Fibroblast of lung (primary cell): Measurements from ENCODE around the gene FABP6. TPM values are rescaled to one million over a fixed set of nuclear protein-coding genes. Genes with fewer than 3 reads are reported as not detected.

ENCODE experiments used
- DNase-seq, 2 donors: peaks; one replicate each; pipeline versions ENCODE4 v3.0.0 to v3.0.0-alpha.2; 2010; ENCODE audit warnings: low read depth in 2 of 2
- H2AFZ ChIP-seq: 2 replicates; pipeline ENCODE4 v1.5.1; 2012; ENCODE audit warnings: low read length, control low read depth, inconsistent platforms
- H3K27ac ChIP-seq: 2 replicates; pipeline ENCODE4 v1.5.1; 2011; ENCODE audit warnings: low read length, control low read depth; ENCODE audit not compliant: insufficient read depth
- H3K27me3 ChIP-seq: 2 replicates; pipeline ENCODE4 v1.5.1; 2011; ENCODE audit warnings: mild to moderate bottlenecking, low read length; ENCODE audit not compliant: control insufficient read depth, insufficient read depth
- H3K36me3 ChIP-seq: 2 replicates; pipeline ENCODE4 v1.5.1; 2011; ENCODE audit warnings: low read length; ENCODE audit not compliant: control insufficient read depth, insufficient read depth
- H3K4me1 ChIP-seq: 2 replicates; pipeline ENCODE4 v1.5.1; 2011; ENCODE audit warnings: low read length; ENCODE audit not compliant: control insufficient read depth, insufficient read depth; ENCODE audit errors: extremely low read depth
- H3K4me2 ChIP-seq: 2 replicates; pipeline ENCODE4 v1.5.1; 2011; ENCODE audit warnings: low read length, control low read depth; ENCODE audit not compliant: insufficient read depth; ENCODE audit errors: extremely low read depth
- H3K4me3 ChIP-seq, 4 experiments: fragments of 200-600 bp in 1 of 4; sonication (generic) in 1 of 4; replicated peaks in 1 of 4; 2 replicates each; pipeline ENCODE4 v1.5.1; 2011 to 2016; ENCODE audit warnings: low read length in 4 of 4, low read depth in 3 of 4, mild to moderate bottlenecking in 3 of 4, control low read depth in 2 of 4, inconsistent platforms in 1 of 4, mixed read lengths in 1 of 4; ENCODE audit not compliant: insufficient read depth in 1 of 4; ENCODE audit errors: control extremely low read depth in 1 of 4
- H3K79me2 ChIP-seq: 2 replicates; pipeline ENCODE4 v1.5.1; 2012; ENCODE audit warnings: mild to moderate bottlenecking, low read length, inconsistent platforms; ENCODE audit not compliant: control insufficient read depth, insufficient read depth
- H3K9ac ChIP-seq: 2 replicates; pipeline ENCODE4 v1.5.1; 2011; ENCODE audit warnings: mild to moderate bottlenecking, low read length, control low read depth; ENCODE audit not compliant: insufficient read depth
- H3K9me3 ChIP-seq: 2 replicates; pipeline ENCODE4 v1.5.1; 2012; ENCODE audit warnings: low read depth, low read length; ENCODE audit not compliant: control insufficient read depth, insufficient read depth
- H4K20me1 ChIP-seq: 2 replicates; pipeline ENCODE4 v1.5.1; 2011; ENCODE audit warnings: low read length; ENCODE audit not compliant: control insufficient read depth, insufficient read depth; ENCODE audit errors: extremely low read depth
- EZH2 ChIP-seq: IDR thresholded peaks from 2 replicates; pipeline ENCODE4 v1.5.1; 2012; ENCODE audit warnings: low read length, control low read depth, mild to moderate bottlenecking; ENCODE audit errors: missing control alignments
- polyA plus RNA-seq, 2 donors: library from polyadenylated mRNA; depleted of rRNA in 1 of 2; stranded (reverse) in 1 of 2; unstranded in 1 of 2; fragments of >200 nt; gene quantifications; 2 replicates each; pipeline ENCODE4 v1.2.1, GENCODE V29; 2011 to 2012; ENCODE audit warnings: missing spikeins in 1 of 2
- total RNA-seq: library from RNA; depleted of rRNA; stranded (reverse); fragments of >200 nt; gene quantifications from 2 replicates; pipeline ENCODE4 v1.2.1, GENCODE V29; 2014
- TF ChIP-seq, protein P1 (sequence below), 2 donors: IDR thresholded peaks in 1 of 2; conservative IDR thresholded peaks in 1 of 2; 1 replicate in 1 of 2; 2 replicates in 1 of 2; pipeline ENCODE4 v1.5.1; 2011 to 2012; ENCODE audit warnings: low read length in 2 of 2, control low read depth in 1 of 2, inconsistent platforms in 1 of 2, low read depth in 1 of 2, mild to moderate bottlenecking in 1 of 2

FABP6 gene
- total and polyA plus RNA-seq, 2 donors (not counting 1 experiment from before 2014, with no cell fraction given): not detected

DNA sequence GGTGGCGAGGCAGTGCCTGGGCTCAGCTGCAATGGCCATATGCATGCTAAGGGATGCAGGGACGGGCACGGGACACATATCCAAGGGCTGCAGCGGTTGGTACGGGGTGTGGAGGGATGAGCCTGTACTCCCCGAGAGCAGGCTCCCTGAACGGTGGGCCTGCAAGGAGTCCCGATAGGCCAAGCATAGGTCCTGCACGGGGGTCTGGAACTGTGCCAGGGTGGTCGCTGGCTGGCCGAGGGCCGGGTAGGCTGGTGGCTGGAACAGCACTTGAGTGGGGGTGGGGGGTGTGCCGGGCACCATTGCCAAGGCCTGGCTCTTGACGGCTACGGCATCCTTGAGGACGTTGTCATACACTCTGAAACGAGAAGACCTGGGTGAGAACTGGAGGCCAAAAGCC lies 24.1 kb downstream of the FABP6 start:
- no peaks in the 10 kb centered on the region for H3K4me1 ChIP-seq

DNA sequence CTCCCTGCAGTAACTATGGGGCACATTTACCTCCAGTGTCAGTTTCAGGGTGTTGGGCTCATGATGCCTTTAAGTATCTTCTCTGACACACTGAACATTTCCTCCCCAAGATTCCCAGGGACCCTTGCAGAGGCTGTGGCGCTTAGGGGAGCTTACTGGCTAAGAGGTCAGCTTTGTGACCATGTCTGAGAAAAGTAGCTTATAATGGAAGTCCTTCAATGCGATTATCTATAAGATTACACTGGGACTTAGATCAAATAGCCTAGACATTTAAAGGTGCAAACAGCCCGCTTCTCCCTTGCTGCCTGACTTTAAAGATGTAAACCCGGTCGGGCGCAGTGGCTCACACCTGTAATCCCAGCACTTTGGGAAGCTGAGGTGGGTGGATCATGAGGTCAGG lies 25.4 kb downstream of the FABP6 start:
- H4K20me1 ChIP-seq: no peaks in the 10 kb centered on the region
- H3K4me3 ChIP-seq: no peak overlapping the region
- no peaks in the 10 kb centered on the region for H3K9me3 ChIP-seq
- no peak overlapping the region for H3K4me2 ChIP-seq
- no peak overlapping the region for H3K9ac ChIP-seq
- TF ChIP-seq, protein P1, sequence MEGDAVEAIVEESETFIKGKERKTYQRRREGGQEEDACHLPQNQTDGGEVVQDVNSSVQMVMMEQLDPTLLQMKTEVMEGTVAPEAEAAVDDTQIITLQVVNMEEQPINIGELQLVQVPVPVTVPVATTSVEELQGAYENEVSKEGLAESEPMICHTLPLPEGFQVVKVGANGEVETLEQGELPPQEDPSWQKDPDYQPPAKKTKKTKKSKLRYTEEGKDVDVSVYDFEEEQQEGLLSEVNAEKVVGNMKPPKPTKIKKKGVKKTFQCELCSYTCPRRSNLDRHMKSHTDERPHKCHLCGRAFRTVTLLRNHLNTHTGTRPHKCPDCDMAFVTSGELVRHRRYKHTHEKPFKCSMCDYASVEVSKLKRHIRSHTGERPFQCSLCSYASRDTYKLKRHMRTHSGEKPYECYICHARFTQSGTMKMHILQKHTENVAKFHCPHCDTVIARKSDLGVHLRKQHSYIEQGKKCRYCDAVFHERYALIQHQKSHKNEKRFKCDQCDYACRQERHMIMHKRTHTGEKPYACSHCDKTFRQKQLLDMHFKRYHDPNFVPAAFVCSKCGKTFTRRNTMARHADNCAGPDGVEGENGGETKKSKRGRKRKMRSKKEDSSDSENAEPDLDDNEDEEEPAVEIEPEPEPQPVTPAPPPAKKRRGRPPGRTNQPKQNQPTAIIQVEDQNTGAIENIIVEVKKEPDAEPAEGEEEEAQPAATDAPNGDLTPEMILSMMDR (conservative IDR thresholded peaks at IDR 0.05 in 1 of 2, IDR thresholded peaks at IDR 0.05 in 1 of 2; ENCODE audit: low read depth in 1 of 2, low read length in 2 of 2): no peak
- TF ChIP-seq EZH2: no peak
- H3K79me2 ChIP-seq: no peaks in the 10 kb centered on the region
- no peak overlapping the region for H2AFZ ChIP-seq
- H3K36me3 ChIP-seq: no peaks in the 10 kb centered on the region
- no peaks in the 10 kb centered on the region for H3K27me3 ChIP-seq
- H3K27ac ChIP-seq: no peak overlapping the region
- no peak for DNase-seq
- no peaks in the 10 kb centered on the region for H3K4me1 ChIP-seq

More for the DNA sequence above, 24.1 kb downstream of the FABP6 start:
- no peaks in the 10 kb centered on the region for H3K27me3 ChIP-seq
- no peak overlapping the region for H2AFZ ChIP-seq
- H3K9ac ChIP-seq: no peak overlapping the region
- H3K27ac ChIP-seq: no peak overlapping the region
- TF ChIP-seq EZH2: no peak
- no peak for DNase-seq
- H3K36me3 ChIP-seq: no peaks in the 10 kb centered on the region
- H3K9me3 ChIP-seq: no peaks in the 10 kb centered on the region
- H3K79me2 ChIP-seq: no peaks in the 10 kb centered on the region
- H3K4me2 ChIP-seq: no peak overlapping the region
- no peaks in the 10 kb centered on the region for H4K20me1 ChIP-seq
- no peak overlapping the region for H3K4me3 ChIP-seq

DNA sequence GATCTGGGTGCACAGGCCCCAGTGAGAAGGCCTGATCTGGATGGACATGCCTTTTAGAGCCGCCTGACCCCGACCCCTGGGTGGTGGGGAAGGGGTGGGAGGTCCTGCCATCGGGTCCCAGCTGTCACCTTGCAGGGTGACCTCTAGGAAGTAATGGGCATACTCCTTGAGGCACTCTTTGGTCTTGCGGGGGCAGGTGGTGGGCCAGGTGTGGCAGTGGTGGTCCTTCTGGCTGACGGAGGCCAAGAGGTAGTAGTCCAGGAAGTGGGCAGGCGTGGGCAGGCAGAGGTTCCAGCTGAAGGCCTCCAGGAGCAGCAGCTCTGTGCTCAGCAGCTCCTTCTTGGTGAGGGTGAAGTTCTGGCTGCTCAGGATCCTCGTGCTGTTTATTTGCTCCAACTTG lies 30.0 kb downstream of the FABP6 start:
- Histone ChIP-seq H3K27ac (no peak overlapping the region), H3K36me3 (no peaks in the 10 kb centered on the region), H4K20me1 (no peaks in the 10 kb centered on the region), H3K4me2 (no peak overlapping the region), H3K4me3 (no peak overlapping the region), H3K9me3 (no peaks in the 10 kb centered on the region), H2AFZ (no peak overlapping the region), H3K79me2 (no peaks in the 10 kb centered on the region), H3K4me1 (peaks cover 10% of the 10 kb centered on the region), H3K9ac (no peak overlapping the region), H3K27me3 (no peaks in the 10 kb centered on the region)
- TF ChIP-seq, protein P1 (conservative IDR thresholded peaks at IDR 0.05 in 1 of 2, IDR thresholded peaks at IDR 0.05 in 1 of 2; ENCODE audit: low read depth in 1 of 2, low read length in 2 of 2): no peak
- no peak for TF ChIP-seq EZH2
- DNase-seq: no peak
